ENCODE measurements around the gene DAB1.

DAB1 gene

GRCh38 chr1:57063406-57064125, 360.3 kb downstream of the DAB1 start:
- DNase-seq, result no peak

DNA sequence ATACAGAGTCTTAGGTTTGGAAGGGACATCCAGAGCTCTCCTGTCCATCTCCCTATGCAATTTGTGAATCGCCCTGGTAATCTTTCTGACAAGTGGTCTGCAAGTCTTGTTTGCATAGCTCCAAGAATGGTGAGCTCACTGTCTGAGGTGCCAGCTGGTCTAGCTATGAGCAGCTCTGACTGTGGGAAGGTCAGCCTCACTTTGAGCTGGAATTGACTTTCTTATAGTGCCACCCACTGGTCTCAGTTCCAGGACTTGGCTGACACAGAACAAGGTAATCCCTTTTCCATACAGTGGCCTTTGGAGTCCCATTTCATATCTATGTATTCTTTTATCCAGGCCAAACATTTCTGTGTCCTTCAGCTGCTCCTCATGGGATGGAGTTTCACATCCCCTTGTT, 362.5 kb downstream of the DAB1 start:
- DNase-seq, result no peak

DNA sequence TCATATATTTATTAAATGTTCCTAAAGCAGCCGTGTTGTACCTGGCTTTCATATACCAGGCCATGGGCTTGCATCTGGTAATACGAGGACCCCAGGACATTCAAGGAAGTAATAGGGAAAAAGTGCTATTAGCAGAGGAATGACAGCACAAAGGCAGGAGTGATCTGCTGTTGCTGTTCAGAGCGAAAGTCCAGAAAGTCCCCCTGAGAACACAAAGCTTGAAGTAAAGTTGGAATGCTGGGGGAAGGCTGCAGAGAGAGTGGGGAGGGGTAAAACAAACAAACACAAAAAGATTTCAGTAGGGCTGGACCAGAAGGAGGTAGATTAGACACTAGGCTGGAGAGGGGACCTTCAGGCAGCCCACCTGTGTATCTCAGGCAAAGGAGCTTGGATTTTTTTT, 363.4 kb downstream of the DAB1 start:
- no peak for DNase-seq

DNA sequence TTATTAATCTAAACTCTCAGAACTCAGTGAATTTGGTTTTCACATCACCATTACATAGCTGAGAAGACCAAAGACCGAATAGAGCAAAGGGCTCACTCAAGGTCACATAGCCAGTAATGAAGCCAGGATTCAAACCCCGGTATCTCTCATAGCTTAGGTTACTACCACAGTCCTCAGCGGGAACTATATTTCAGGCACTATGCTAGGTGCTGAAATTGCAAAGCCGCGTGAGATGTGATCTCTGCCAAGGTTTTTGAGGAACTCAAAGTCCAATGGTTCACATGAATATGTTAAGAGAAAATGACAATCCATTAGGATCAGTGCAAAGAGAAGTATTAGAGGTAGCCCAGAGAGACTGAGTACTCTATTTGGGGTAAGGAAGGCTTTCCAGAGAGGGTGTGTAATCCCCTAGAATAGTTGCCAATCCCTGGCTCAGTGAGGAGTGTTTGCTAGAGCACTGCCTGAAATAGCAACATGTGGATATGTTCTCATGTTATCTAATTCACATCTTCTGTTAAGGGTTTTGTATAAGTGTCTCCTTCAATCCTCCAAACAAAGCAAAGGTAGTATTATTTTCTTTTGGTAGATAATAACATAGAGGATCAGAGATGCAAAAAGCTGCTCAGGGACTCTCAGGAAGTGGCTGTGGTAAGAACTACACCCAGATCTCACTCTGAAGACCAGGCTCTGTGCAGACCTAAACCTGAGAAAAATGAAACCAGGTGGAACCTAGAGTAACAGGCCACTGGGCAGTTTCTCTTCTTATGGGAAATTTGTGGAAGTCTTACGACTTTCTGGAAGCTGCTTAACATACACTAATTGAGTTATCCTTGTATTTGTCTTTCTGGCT, 365.0 kb downstream of the DAB1 start:
- no peak for DNase-seq

GRCh38 chr1:57048856-57049255, 375.0 kb downstream of the DAB1 start:
- no peak for DNase-seq

- DNase-seq, result no peak
Observed at GRCh38 chr1:57046462-57046861, 377.4 kb downstream of the DAB1 start.

- no peak for DNase-seq
Observed at GRCh38 chr1:57041901-57042300, 382.0 kb downstream of the DAB1 start.

- no peak for DNase-seq
Observed at GRCh38 chr1:57040811-57041210, 383.0 kb downstream of the DAB1 start.

DNA sequence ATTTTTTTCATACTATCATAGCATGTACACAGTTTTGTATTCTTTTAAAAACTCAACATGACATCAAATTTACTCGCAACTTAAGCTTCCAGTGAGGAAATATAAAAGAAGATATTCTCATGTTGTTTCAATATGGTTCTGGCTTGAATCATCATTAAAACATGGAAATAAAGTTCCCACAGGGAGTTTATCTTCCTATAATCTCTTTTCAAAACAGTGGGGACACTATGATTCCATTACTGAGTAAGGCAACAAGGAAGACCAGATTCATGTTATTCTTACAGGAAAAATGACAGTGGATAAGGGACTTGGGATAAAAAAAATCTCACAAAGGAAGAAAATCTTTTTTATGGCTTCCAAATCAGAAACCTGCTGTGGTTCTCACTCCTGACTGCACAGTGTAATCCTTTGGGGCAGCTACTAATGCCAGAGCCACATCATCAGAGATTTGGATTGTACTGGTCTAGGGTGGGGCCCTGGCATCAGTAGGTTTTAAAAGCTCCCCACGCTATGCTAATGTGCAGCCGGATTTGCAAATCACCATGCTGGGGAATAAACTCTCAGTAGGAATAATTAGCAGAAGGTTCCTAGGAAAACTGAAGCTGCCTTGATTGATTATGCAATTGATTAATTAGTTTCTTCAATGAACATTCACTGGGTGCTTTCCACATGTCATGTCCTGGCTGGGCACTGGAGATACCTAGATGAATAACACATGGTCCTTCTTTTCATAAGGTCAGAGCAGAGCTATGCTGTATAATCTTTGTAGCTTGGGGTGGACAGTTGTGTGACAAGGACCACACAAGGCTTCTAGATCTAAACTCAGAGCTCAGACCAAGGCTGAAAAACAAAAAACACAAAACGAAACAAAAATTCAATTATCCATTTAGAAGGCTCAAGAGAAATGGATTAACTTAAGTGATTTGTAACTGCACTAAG, 386.9 kb downstream of the DAB1 start:
- DNase-seq, result no peak

- no peak for DNase-seq
Observed at GRCh38 chr1:57034713-57035112, 389.1 kb downstream of the DAB1 start.

DNA sequence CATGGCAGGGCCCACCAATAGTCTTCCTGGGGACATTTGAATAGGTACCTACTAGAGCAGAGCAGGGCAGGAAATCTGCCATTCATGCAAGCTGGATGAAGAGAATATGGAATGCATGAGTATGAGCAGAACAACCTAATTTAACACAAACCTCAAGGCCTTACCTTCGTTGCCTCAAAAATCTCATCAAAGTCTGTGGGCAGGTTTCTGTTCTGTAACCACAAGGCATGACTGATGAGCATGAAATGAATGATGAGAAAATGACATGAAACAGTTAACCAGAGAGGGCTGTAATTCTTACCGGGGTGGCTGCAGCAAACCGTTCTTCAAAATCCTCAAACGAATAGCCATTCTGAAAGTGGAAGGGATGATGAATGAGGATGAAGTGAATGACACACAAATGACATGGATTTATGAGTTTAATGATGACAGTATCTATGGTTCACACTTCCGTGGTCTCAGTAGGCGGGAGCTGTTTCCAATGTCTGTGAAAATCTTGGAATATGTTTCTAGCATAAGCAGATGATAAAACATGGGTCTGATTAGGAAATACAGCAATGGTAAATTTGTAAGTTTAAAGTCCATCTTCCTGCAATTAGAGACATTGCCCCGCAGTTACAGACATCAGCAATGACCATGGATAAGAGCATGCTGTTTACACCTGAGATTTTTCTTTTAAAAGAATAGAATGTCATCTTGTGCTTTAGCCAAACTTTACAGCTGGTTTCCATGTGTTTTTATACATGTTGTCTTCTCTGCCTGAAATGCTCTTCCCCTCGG, 390.4 kb downstream of the DAB1 start:
- no peak for DNase-seq

- no peak for DNase-seq
Observed at GRCh38 chr1:57026624-57027354, 397.1 kb downstream of the DAB1 start.

DNA sequence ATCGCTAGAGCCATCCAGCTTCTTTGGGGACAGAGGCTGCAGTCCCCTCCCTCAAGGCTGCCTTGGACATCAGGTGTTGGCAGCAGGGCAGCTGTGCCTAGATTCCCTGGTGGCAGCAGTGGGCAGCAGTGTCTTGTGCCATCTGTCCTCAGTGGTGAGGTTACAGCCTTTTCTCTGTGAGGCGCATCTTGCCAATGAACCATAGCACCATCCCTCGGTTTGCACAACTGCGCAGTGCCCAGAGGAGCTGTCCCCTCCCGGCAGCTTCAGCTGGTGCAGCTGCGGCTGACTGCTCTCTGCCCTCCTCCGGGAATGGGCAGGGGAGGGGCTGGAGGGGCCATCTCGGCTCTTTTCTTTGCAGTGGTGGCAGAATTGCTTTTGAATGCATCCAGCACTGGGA, 399.0 kb downstream of the DAB1 start:
- no peak for DNase-seq

DNA sequence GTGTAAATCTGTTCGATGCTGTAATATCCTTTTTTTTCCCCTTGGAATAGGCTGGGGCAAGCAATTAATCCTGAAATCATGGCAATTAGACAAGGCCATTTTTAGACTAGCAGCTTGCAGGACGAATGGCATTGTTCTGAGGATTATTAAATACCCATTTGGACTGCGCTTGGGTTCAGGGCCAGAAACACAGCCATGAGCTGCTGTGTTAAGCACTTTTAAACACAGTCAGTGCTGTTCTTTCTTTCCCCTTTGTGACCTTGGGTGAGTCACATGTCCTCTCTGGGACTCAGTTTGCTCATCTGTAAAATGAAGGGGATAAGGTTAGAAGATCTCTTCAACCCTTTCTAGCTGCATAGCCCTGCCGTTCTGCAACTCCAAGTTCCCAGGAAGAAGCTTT, 399.4 kb downstream of the DAB1 start:
- no peak for DNase-seq

- DNase-seq, result no peak
Observed at GRCh38 chr1:57020216-57020615, 403.6 kb downstream of the DAB1 start.

DNA sequence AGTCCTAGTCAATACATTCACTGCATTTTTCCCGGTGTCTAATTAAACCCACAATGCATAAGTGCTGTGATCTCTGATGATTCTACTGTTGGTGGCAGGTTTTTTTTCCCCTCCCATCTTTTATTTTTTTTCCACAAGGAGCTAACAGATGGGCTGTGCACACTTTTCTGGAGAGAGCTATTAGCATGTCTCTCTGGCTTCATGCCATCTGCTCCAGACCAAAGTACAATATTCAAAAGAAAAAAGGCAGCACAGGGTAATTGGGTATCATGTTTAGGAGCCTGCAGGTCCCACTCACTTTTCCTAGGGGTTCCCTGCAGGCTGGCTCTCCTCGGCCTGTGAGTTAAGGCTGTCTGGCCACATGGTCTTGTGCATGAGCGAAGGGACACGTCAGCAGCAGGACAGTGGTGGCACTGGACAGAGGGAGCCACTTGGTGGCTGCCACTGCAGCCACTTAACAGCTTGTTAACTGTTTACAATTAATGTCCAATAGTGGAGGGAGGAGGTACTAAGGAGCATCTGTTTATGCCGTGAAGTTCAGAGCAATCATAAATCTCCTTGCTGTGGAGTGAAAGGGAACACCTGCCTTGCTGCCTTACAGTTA, 404.5 kb downstream of the DAB1 start:
- DNase-seq, result peak in 1 of 2 experiments; percentile 6

DNA sequence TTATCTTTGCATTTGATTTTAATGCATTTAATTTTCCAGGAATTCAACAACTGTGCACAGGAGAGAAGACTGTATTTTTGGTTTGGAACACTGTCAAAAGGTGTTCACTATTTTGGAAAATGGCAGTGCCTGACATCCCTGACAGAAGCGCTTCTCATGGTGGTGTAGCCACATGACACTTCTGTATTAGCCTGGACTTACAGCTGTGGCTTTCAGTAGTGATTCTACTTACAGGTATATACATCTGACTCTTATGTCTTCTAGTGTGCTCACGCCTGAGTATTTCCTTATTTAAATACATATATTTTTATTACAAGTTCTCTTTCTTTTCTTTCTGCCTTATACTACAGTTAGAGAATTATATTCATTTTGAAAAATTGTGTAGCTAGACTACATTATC, 405.7 kb downstream of the DAB1 start:
- DNase-seq, result no peak

DNA sequence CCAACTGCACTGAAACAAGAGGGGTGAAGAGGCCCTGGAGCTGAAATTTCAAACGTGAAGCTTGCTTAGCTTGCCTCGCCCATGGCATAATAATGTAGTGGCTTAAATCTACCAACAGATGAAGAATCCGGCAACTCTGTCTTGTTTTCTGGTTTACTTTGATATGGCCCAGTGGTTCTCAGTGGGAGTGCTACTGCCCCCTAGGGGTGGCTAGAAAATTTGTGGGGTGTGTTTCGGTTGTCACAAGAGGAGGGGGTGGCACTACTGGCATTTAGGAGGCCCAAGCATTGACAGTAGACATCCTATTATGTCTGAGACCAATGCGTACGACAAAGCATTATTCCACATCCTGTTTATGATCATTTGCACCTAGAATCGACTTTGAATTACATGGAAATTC, 406.1 kb downstream of the DAB1 start:
- DNase-seq, result peak in 1 of 2 experiments; percentile 5

DNA sequence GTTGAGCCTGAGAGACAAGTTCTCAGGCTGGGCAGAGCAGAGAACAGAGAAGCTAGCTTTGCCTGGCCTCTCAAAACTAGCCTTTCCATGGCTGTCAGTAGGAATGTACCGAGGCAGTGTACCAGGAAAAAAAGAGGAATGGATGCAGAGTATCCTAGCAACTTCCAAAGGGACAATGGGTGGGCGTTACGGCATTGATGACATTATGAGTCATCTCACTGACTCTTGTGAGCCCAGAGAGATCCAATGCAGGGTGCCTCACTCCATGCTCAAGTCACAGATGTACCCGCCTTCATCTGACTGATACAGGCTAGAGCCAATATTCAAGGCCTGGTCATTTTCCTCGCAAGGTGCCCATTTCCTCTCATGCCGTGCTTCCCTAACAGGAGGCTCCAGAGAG, 406.7 kb downstream of the DAB1 start:
- no peak for DNase-seq

- no peak for DNase-seq
Observed at GRCh38 chr1:57015071-57015470, 408.8 kb downstream of the DAB1 start.

DNA sequence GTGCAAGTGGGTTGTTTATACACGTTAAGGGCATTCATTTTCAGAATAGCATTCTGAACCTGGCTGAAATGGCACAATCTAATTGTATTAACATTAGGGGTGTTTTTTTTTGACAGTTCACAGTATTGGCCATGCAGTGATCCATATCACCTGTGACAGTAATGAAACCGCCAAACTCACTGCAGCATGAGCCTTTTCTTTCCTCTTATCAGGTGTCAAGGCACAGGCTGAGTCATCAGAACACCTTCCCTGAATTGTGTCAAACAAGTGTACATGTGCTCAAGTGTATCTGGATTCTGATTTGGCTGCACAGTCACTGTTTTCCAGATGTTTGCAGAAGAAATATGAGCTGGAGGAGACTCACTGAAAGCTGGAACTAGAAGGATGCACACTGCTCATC, 410.3 kb downstream of the DAB1 start:
- no peak for DNase-seq

Data from NCI-H2081 (cell line).